GM10266 (cell line): ENCODE data around the gene FGR.

Experiments used
- DNase-seq: peaks from one replicate; pipeline ENCODE4 v3.0.0; 2012; ENCODE audit errors: extremely low spot score
- TF ChIP-seq, protein P1 (sequence below): IDR thresholded peaks from 2 replicates; pipeline ENCODE4 v1.5.1; 2012; ENCODE audit warnings: mild to moderate bottlenecking, low read depth; ENCODE audit not compliant: control insufficient read depth, insufficient read depth; ENCODE audit errors: missing control alignments

Gene FGR

DNA sequence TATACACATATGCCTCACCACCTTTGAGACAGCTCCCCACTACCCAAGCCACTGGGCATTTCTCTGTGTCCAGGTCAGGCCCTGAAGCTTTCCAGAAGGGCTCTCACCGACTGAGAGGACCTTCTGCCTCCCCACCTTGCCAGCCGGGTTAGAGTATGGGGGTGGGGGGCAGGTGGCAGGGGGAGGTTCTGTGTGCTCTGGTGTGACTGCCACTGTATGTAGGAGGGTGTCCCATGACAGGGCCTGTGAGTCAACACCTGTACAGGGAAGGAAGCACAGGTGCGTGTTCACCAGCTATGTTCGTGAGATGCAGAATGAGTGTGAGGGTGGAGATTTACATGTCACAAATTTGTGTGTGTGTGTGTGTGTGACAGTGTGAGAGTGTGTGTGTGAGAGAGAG is 38.0 kb downstream of the FGR start:
- DNase-seq, result no peak
- TF ChIP-seq, protein P1, sequence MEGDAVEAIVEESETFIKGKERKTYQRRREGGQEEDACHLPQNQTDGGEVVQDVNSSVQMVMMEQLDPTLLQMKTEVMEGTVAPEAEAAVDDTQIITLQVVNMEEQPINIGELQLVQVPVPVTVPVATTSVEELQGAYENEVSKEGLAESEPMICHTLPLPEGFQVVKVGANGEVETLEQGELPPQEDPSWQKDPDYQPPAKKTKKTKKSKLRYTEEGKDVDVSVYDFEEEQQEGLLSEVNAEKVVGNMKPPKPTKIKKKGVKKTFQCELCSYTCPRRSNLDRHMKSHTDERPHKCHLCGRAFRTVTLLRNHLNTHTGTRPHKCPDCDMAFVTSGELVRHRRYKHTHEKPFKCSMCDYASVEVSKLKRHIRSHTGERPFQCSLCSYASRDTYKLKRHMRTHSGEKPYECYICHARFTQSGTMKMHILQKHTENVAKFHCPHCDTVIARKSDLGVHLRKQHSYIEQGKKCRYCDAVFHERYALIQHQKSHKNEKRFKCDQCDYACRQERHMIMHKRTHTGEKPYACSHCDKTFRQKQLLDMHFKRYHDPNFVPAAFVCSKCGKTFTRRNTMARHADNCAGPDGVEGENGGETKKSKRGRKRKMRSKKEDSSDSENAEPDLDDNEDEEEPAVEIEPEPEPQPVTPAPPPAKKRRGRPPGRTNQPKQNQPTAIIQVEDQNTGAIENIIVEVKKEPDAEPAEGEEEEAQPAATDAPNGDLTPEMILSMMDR, result no peak

DNA sequence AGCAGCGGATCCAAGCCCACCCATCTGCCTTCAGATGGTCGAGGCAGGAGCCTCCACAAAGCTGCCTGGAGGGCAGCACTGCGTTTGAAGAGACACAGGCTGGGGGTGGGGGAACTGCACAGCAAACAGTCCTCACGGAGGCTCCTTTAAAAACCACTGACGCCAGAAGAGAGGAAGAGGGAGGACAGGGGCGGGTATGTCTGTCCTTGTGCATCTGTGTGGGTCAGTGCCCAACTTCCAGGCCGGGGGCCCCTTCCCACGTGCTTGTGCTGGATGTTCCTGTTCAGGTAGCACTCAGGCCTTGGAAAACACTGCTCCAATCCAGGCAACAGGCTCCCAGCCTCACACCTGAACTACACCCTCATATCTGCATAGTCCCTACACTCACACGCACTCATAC is 38.7 kb downstream of the FGR start:
- TF ChIP-seq, protein P1, result no peak
- DNase-seq, result no peak

DNA sequence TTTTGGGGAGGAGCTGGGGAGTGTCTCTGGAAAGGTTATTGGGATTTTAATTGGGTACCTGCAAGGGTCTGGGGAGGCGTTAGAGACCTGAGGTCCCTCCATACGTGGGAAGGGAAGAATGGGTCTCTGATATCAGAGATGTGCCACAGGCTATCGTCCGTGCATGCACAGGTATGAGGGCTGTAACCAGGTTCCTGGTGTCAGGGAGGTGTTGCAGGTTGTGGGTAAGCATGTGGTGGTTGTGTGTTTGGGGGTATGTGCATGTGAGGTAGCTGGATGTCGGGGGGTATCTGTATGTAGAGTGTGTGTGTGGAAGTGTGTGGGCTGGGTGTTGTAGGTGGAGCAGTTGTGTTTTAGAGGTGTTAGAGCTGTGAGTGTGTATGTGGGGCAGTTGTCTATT is 39.4 kb downstream of the FGR start:
- no peak for DNase-seq
- TF ChIP-seq, protein P1, result no peak

DNA sequence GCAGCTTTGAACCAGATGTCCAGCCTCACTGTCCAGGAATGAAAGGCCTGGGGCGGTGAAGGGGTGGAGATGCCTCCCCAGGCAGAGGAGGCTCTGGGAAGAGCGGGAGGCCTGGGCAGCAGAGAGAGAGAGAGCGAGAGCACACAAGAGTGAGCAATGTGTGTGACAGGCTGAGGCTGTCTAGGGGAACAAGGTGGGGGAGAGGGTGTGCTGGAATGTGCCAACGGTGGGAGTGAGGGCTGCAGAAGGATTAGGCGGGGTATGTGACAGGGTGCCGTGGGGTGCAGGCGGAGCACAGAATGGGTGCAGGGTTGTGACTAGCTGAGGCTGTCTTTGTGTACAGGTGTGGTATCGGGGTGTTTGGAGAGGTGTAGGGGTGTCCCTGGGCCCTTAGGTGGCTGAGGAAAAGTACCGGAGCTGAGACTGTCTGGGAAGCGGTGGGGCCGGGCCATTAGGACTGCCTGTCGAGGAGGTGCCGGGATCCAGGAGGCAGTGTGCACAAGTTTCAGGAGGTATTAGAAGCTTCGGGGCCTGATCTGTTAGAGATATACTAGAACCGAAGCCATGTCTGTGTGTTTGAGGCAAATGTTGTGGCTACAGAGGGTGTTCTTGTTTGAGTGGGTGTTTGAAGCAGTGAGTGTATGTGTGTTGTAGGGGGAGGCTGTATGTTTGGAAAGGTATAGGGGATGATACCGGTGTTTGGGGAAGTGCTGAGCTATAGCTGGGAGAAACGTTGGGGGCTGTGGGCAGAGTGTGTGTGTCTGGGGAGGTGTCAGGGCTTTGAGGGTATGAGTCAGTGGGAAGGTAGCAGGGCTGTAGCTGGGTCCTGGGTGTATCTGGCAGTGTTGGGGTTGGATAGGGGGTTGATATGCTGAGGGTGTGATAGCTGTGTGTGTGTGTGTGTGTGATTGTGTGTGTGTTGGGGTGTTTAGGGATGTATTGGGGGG is 40.1 kb downstream of the FGR start:
- DNase-seq, result no peak
- TF ChIP-seq, protein P1, result no peak

DNA sequence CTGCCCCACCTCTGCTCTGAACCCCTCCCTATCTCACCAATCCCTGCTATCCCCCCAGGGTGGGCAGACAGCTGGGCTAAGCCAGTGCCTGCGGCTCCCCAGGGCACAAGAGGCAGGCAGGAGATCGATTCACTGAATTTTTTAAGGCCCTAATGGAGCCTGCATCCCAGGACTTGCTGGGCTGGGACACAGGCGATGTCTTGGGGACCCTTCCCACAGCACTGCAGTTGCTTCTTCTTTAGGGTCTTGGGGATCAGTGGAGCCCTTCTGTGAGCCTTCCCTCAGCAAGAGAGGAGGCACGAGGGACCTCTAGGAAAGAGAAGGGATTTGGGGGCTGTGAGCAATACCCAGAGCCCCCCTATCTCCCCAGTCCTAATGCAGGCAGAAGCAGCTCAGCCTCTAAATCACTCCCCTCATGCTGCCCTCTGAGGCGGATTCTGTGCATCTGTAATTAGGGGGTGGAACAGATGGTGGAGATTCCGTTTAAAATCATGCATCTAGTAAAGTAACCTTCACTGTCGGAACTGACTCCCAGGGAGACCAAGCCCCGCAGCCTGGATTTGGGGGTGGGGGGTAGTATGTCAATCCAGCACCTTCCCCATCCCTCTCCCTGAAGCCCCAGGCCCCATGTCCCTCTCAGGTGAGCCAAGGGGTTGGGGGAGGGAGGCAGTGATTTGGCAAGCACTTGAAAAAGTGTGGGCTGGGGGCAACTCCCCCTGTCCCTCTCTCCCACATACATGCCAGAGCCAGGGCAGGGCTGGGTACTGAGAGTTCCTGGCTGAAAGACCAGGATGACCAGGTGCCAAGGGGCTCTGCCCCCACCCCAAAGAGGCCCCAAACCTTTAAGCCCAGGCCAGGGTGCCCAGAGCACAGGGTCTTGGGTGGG is 41.1 kb downstream of the FGR start:
- TF ChIP-seq, protein P1, result no peak
- no peak for DNase-seq

DNA sequence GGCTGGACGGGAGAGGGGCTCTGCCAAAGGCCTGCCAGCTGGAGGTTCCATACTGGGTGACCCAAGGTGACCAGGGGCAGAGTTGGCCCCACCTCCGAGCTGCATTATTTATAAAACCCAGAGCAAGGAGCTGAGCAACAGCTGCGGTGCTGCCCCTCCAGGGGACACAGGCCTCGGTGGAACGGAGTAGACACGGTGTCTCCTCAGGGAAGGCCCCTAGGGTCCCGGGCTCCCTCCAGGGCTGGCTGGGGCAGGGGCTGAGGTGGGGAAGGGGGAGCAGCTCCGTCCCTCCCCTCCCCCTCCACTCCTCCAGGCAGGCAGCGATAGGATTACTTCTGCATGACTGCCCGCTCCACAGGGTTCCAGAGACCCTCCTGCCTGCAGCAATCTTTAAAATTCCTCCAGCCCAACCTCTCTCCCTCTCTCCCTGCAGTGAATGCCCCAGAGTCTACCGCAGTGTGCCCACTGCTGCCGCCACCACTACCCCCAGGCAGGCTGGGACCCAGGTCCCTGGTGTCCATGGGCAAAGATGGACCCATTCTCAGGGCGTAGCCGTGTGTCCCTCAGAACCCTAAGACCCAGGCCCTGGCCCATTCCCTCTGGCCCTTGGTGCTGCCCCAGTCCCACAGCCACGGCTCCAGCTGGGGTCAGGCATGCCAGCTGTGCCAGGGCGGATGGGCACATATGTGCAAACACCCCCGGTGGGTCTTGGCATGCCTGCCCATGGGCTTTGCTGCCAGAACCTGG is 41.9 kb downstream of the FGR start:
- DNase-seq, result no peak
- TF ChIP-seq, protein P1, result no peak
